CD14-positive monocyte (primary cell): ENCODE data around the gene ERV3-1. TPM values are rescaled to one million over a fixed set of nuclear protein-coding genes. Genes with fewer than 3 reads are reported as not detected.
"Not testable (repeated sequence)": the region's sequence is repeated elsewhere in the genome, so short reads cannot be mapped to it uniquely, and the experiment has no call there.

Experiments
- DNase-seq, 3 donors: peaks; one replicate each; pipeline ENCODE4 v3.0.0-alpha.2; 2011 to 2022
- H2AFZ ChIP-seq: 2 replicates; pipeline ENCODE4 v1.6.0; 2012; ENCODE audit warnings: mild to moderate bottlenecking, low read depth, low read length, inconsistent platforms; ENCODE audit not compliant: insufficient read depth, poor library complexity, severe bottlenecking
- H3K27ac ChIP-seq, 2 donors: 1 replicate in 1 of 2; 2 replicates in 1 of 2; pipeline ENCODE4 v1.5.1; 2012 to 2013; ENCODE audit warnings: low read length in 2 of 2, control low read depth in 1 of 2, inconsistent platforms in 1 of 2, low read depth in 1 of 2, mild to moderate bottlenecking in 1 of 2
- H3K27me3 ChIP-seq, 2 donors: one replicate each; pipeline versions ENCODE4 v1.6.0 to v1.6.1; 2011 to 2013; ENCODE audit warnings: low read length in 2 of 2; ENCODE audit not compliant: control insufficient read depth in 2 of 2, insufficient read depth in 2 of 2
- H3K36me3 ChIP-seq, 2 donors: replicated peaks in 1 of 2; 1 replicate in 1 of 2; 2 replicates in 1 of 2; pipeline versions ENCODE4 v1.5.1 to v1.6.1; 2012 to 2013; ENCODE audit warnings: low read length in 2 of 2, control low read depth in 1 of 2, inconsistent platforms in 1 of 2, mild to moderate bottlenecking in 1 of 2; ENCODE audit not compliant: insufficient read depth in 2 of 2, control insufficient read depth in 1 of 2
- H3K4me1 ChIP-seq, 2 donors: 1 replicate in 1 of 2; 2 replicates in 1 of 2; pipeline versions ENCODE4 v1.5.1 to v1.6.1; 2012 to 2013; ENCODE audit warnings: low read length in 2 of 2, control low read depth in 1 of 2, inconsistent platforms in 1 of 2, mild to moderate bottlenecking in 1 of 2, moderate library complexity in 1 of 2; ENCODE audit not compliant: insufficient read depth in 2 of 2, control insufficient read depth in 1 of 2
- H3K4me2 ChIP-seq: replicated peaks from 2 replicates; pipeline ENCODE3; 2012; ENCODE audit warnings: low read length, moderate library complexity, mild to moderate bottlenecking; ENCODE audit not compliant: poor library complexity, severe bottlenecking; ENCODE audit errors: extremely low read depth
- H3K4me3 ChIP-seq, 3 experiments: fragments of 200-600 bp in 1 of 3; sonication (generic) in 1 of 3; replicated peaks in 1 of 3; 1 replicate in 2 of 3; 2 replicates in 1 of 3; pipeline ENCODE4 v1.5.1; 2011 to 2013; ENCODE audit warnings: low read length in 3 of 3, mild to moderate bottlenecking in 3 of 3, control low read depth in 2 of 3, low read depth in 2 of 3, inconsistent platforms in 1 of 3, moderate library complexity in 1 of 3
- H3K79me2 ChIP-seq: 2 replicates; pipeline ENCODE4 v1.6.0; 2012; ENCODE audit warnings: mild to moderate bottlenecking, control low read depth, inconsistent platforms, low read length, moderate library complexity; ENCODE audit not compliant: insufficient read depth
- H3K9ac ChIP-seq: 2 replicates; pipeline ENCODE4 v1.6.0; 2017; ENCODE audit warnings: low read length, mild to moderate bottlenecking; ENCODE audit not compliant: insufficient read depth, poor library complexity, severe bottlenecking
- H3K9me3 ChIP-seq, 2 donors: replicated peaks in 1 of 2; 1 replicate in 1 of 2; 2 replicates in 1 of 2; pipeline versions ENCODE4 v1.5.1 to v1.6.1; 2012 to 2013; ENCODE audit warnings: low read length in 2 of 2, control low read depth in 1 of 2; ENCODE audit not compliant: control insufficient read depth in 1 of 2, insufficient read depth in 1 of 2
- H4K20me1 ChIP-seq: 2 replicates; pipeline ENCODE4 v1.6.0; 2012; ENCODE audit warnings: mild to moderate bottlenecking, low read length, control low read depth, moderate library complexity; ENCODE audit not compliant: insufficient read depth
- H3K27ac Mint-ChIP-seq, 7 donors: one replicate each; pipeline ENCODE4 v1.8.0; 2020; ENCODE audit warnings: mild to moderate bottlenecking in 7 of 7, mixed read lengths in 7 of 7, moderate library complexity in 6 of 7, inconsistent platforms in 2 of 7
- H3K27me3 Mint-ChIP-seq, 3 donors: one replicate each; pipeline ENCODE4 v1.8.0; 2021 to 2022; ENCODE audit warnings: low read depth in 3 of 3, mild to moderate bottlenecking in 3 of 3, mixed read lengths in 3 of 3, moderate library complexity in 3 of 3, inconsistent platforms in 1 of 3
- H3K36me3 Mint-ChIP-seq, 2 donors: one replicate each; pipeline ENCODE4 v1.8.0; 2020; ENCODE audit warnings: mixed read lengths in 2 of 2, inconsistent platforms in 1 of 2, mild to moderate bottlenecking in 1 of 2
- H3K4me1 Mint-ChIP-seq: one replicate; pipeline ENCODE4 v1.8.0; 2020; ENCODE audit warnings: mild to moderate bottlenecking, mixed read lengths
- H3K4me3 Mint-ChIP-seq, 2 donors: one replicate each; pipeline ENCODE4 v1.8.0; 2020; ENCODE audit warnings: mild to moderate bottlenecking in 2 of 2, mixed read lengths in 2 of 2, moderate library complexity in 1 of 2
- H3K9me3 Mint-ChIP-seq, 7 donors: one replicate each; pipeline ENCODE4 v1.8.0; 2020 to 2022; ENCODE audit warnings: mixed read lengths in 7 of 7, mild to moderate bottlenecking in 6 of 7, moderate library complexity in 6 of 7, inconsistent platforms in 2 of 7
- CTCF ChIP-seq: fragments of 200-600 bp; IDR thresholded peaks from one replicate; pipeline ENCODE4 v1.8.0; 2022; ENCODE audit warnings: antibody characterized with exemption, mild to moderate bottlenecking
- WGBS: methylation state at CpG from one replicate; pipeline ENCODE4 v1.1.5; 2013; ENCODE audit warnings: missing lambda C conversion rate; ENCODE audit not compliant: insufficient coverage; 5-methylcytosine and 5-hydroxymethylcytosine counted together
- intact Hi-C, 2 donors: fragments of 100-400 bp; cut with micrococcal nuclease; formaldehyde crosslinking; loops; one replicate each; pipeline versions ENCODE4 v1.15.0 to v1.15.1; 2023
- polyA plus RNA-seq, 3 donors: library from polyadenylated mRNA; depleted of rRNA in 1 of 3; unstranded in 2 of 3; stranded (reverse) in 1 of 3; fragments of 300-500 nt in 2 of 3; fragments of >200 nt in 1 of 3; fragmentation: Illumina TruSeq in 2 of 3; gene quantifications; 1 replicate in 2 of 3; 2 replicates in 1 of 3; pipeline ENCODE4 v1.2.3, GENCODE V29; 2012 to 2021

ERV3-1 gene
- polyA plus RNA-seq, 3 donors: 2.1 to 23.4 (median 7.9) TPM

- H4K20me1 ChIP-seq: no peaks in the 10 kb centered on the region
Observed at GRCh38 chr7:64959072-64959747, 47.3 kb downstream of the ERV3-1 start.

GRCh38 chr7:64951250-64951848 is 55.1 kb downstream of the ERV3-1 start:
- Mint-ChIP-seq H3K4me1 (peaks cover 3% of the 10 kb centered on the region), H3K9me3 (peaks cover 6 to 21% (median 12%) of the 10 kb centered on the region in 7 donors), H3K27me3 (peaks cover 29 to 44% (median 31%) of the 10 kb centered on the region in 3 donors)

More at GRCh38 chr7:64959072-64959747, 47.3 kb downstream of the ERV3-1 start:
- Histone ChIP-seq H3K9ac (no peak overlapping the region), H3K27me3 (no peaks in the 10 kb centered on the region), H3K4me3 (no peak overlapping the region), H3K9me3 (peaks cover 28 to 29% of the 10 kb centered on the region in 2 donors), H3K4me2 (no peak overlapping the region), H3K27ac (no peak overlapping the region), H3K4me1 (no peaks in the 10 kb centered on the region), H2AFZ (no peak overlapping the region), H3K79me2 (no peaks in the 10 kb centered on the region), H3K36me3 (no peaks in the 10 kb centered on the region)
- H3K36me3 Mint-ChIP-seq: no peaks in the 10 kb centered on the region
- H3K27ac Mint-ChIP-seq: no peak overlapping the region
- no peaks in the 10 kb centered on the region for H3K4me1 Mint-ChIP-seq
- H3K27me3 Mint-ChIP-seq: peaks cover 0 to 1% (median 0%) of the 10 kb centered on the region in 3 donors
- H3K4me3 Mint-ChIP-seq: no peak overlapping the region
- no peak for TF ChIP-seq CTCF
- intact Hi-C loops: no loop called here
- no peak for DNase-seq
- peaks cover 26 to 55% (median 44%) of the 10 kb centered on the region in 7 donors for H3K9me3 Mint-ChIP-seq
- WGBS: 92% methylated on average over 3 of the region's 3 CpGs

GRCh38 chr7:64950673-64951072 is 55.8 kb downstream of the ERV3-1 start:
- peaks cover 34 to 51% (median 35%) of the 10 kb centered on the region in 3 donors for H3K27me3 Mint-ChIP-seq
- not testable (repeated sequence) for H3K27ac ChIP-seq, H4K20me1 ChIP-seq, H3K36me3 ChIP-seq, H3K4me1 ChIP-seq, H3K36me3 Mint-ChIP-seq, H3K79me2 ChIP-seq, H3K4me2 ChIP-seq, H3K4me1 Mint-ChIP-seq, DNase-seq, H3K4me3 ChIP-seq, H3K9me3 ChIP-seq, H3K9ac ChIP-seq, H2AFZ ChIP-seq
- peaks cover 3 to 16% (median 6%) of the 10 kb centered on the region in 7 donors for H3K9me3 Mint-ChIP-seq
- peaks cover 30 to 38% of the 10 kb centered on the region in 2 donors for H3K27me3 ChIP-seq
- H3K4me3 Mint-ChIP-seq: peak overlapping the region in 1 of 2 donors; percentile 42
- WGBS: 80% methylated on average over 1 of the region's 9 CpGs
- H3K27ac Mint-ChIP-seq: peak overlapping the region in 1 of 7 donors; percentile 41
- intact Hi-C loops: loop anchor here in 1 of 2 donors (5.0 kb wide), 1 partner anchor 357 kb away; no protein-coding TSS in a partner anchor

More at GRCh38 chr7:64951250-64951848, 55.1 kb downstream of the ERV3-1 start:
- H3K4me1 ChIP-seq: no peaks in the 10 kb centered on the region
- H3K79me2 ChIP-seq: no peaks in the 10 kb centered on the region
- peak; percentile 24 to 62 (median 40) for DNase-seq
- H3K4me2 ChIP-seq: no peak overlapping the region
- peaks cover 0 to 14% of the 10 kb centered on the region in 2 donors for H3K9me3 ChIP-seq
- no peaks in the 10 kb centered on the region for H3K36me3 ChIP-seq
- no peak overlapping the region for H2AFZ ChIP-seq
- no peak overlapping the region for H3K4me3 Mint-ChIP-seq
- H3K36me3 Mint-ChIP-seq: no peaks in the 10 kb centered on the region
- peak; percentile 86 for TF ChIP-seq CTCF
- H3K9ac ChIP-seq: no peak overlapping the region
- H4K20me1 ChIP-seq: no peaks in the 10 kb centered on the region
- H3K27ac ChIP-seq: no peak overlapping the region
- H3K4me3 ChIP-seq: no peak overlapping the region
- H3K27me3 ChIP-seq: peaks cover 25 to 31% of the 10 kb centered on the region in 2 donors
- intact Hi-C loops: loop anchor here in 1 of 2 donors (5.0 kb wide), 1 partner anchor 356 kb away; no protein-coding TSS in a partner anchor
- WGBS: no CpG with 5 or more reads among the region's 1 CpG
- H3K27ac Mint-ChIP-seq: no peak overlapping the region
